Measurements from ENCODE around the gene TADA2A. TPM values are rescaled to one million over a fixed set of nuclear protein-coding genes. Genes with fewer than 3 reads are reported as not detected.

The TADA2A gene
- total RNA-seq, 2 experiments from 2014 or later = 6.7 to 8.0 TPM

GRCh38 chr17:37429453-37429852 is 22.8 kb downstream of the TADA2A start:
- Mint-ChIP-seq H3K4me1 (ENCODE audit: low read depth) (peaks cover 8% of the 10 kb centered on the region), H3K36me3 (ENCODE audit: low read depth) (peaks cover 75% of the 10 kb centered on the region), H3K4me3 (no peak overlapping the region), H3K27ac (no peak overlapping the region), H3K9me3 (no peaks in the 10 kb centered on the region), H3K27me3 (no peaks in the 10 kb centered on the region)
- no peak for TF ChIP-seq CTCF (IDR thresholded peaks at IDR 0.05)
- Histone ChIP-seq H3K36me3 (ENCODE audit: insufficient read depth, low read length) (peaks cover 61% of the 10 kb centered on the region), H3K27me3 (ENCODE audit: control insufficient read depth in 1 of 2, insufficient read depth in 2 of 2, low read length in 2 of 2) (no peaks in the 10 kb centered on the region), H3K9me3 (ENCODE audit: control insufficient read depth in 1 of 2, insufficient read depth in 1 of 2, low read length in 2 of 2) (no peaks in the 10 kb centered on the region), H3K27ac (ENCODE audit: low read depth in 1 of 2, low read length in 2 of 2) (no peak overlapping the region), H3K4me3 (ENCODE audit: low read length) (no peak overlapping the region), H3K4me1 (ENCODE audit: insufficient read depth, low read length) (no peaks in the 10 kb centered on the region)
- ChIA-PET CTCF (no interaction called here), POLR2A (no interaction called here)
- no peak for ATAC-seq (ENCODE audit: poor library complexity)
- DNase-seq = no peak
- intact Hi-C loops (cut with DNase I, micrococcal nuclease) = loop anchor here in 1 of 2 experiments (5.0 kb wide), 1 partner anchor 52 kb away; the partner anchor contains the start of gene C17orf78

GRCh38 chr17:37430051-37430627 is 23.5 kb downstream of the TADA2A start:
- intact Hi-C loops (cut with DNase I, micrococcal nuclease) = no loop called here
- Mint-ChIP-seq H3K36me3 (ENCODE audit: low read depth) (peaks cover 71% of the 10 kb centered on the region), H3K9me3 (no peaks in the 10 kb centered on the region), H3K27me3 (no peaks in the 10 kb centered on the region), H3K4me1 (ENCODE audit: low read depth) (peaks cover 8% of the 10 kb centered on the region), H3K27ac (no peak overlapping the region), H3K4me3 (no peak overlapping the region)
- ChIA-PET POLR2A (no interaction called here), CTCF (no interaction called here)
- Histone ChIP-seq H3K27ac (ENCODE audit: low read depth in 1 of 2, low read length in 2 of 2) (no peak overlapping the region), H3K4me3 (ENCODE audit: low read length) (no peak overlapping the region), H3K27me3 (ENCODE audit: control insufficient read depth in 1 of 2, insufficient read depth in 2 of 2, low read length in 2 of 2) (no peaks in the 10 kb centered on the region), H3K9me3 (ENCODE audit: control insufficient read depth in 1 of 2, insufficient read depth in 1 of 2, low read length in 2 of 2) (no peaks in the 10 kb centered on the region), H3K4me1 (ENCODE audit: insufficient read depth, low read length) (no peaks in the 10 kb centered on the region), H3K36me3 (ENCODE audit: insufficient read depth, low read length) (peaks cover 58% of the 10 kb centered on the region)
- no peak for TF ChIP-seq CTCF (IDR thresholded peaks at IDR 0.05)
- ATAC-seq (ENCODE audit: poor library complexity) (no peak), DNase-seq (no peak)

- H3K27me3 ChIP-seq (ENCODE audit: control insufficient read depth in 1 of 2, insufficient read depth in 2 of 2, low read length in 2 of 2) = no peaks in the 10 kb centered on the region
- Mint-ChIP-seq H3K27me3 (no peaks in the 10 kb centered on the region), H3K4me3 (no peak overlapping the region), H3K36me3 (ENCODE audit: low read depth) (peaks cover 66% of the 10 kb centered on the region), H3K27ac (no peak overlapping the region), H3K4me1 (ENCODE audit: low read depth) (peaks cover 8% of the 10 kb centered on the region), H3K9me3 (no peaks in the 10 kb centered on the region)
- no peak overlapping the region for H3K4me3 ChIP-seq (ENCODE audit: low read length)
- H3K27ac ChIP-seq (ENCODE audit: low read depth in 1 of 2, low read length in 2 of 2) = no peak overlapping the region
- H3K4me1 ChIP-seq (ENCODE audit: insufficient read depth, low read length) = no peaks in the 10 kb centered on the region
- POLR2A ChIA-PET = no interaction called here
- TF ChIP-seq CTCF (IDR thresholded peaks at IDR 0.05) = no peak
- peaks cover 44% of the 10 kb centered on the region for H3K36me3 ChIP-seq (ENCODE audit: insufficient read depth, low read length)
- DNase-seq (no peak), ATAC-seq (ENCODE audit: poor library complexity) (no peak)
- no peaks in the 10 kb centered on the region for H3K9me3 ChIP-seq (ENCODE audit: control insufficient read depth in 1 of 2, insufficient read depth in 1 of 2, low read length in 2 of 2)
- CTCF ChIA-PET = no interaction called here
- intact Hi-C loops (cut with DNase I, micrococcal nuclease) = no loop called here
Measured at GRCh38 chr17:37432671-37433070, 26.0 kb downstream of the TADA2A start.
